ENCODE data around the gene NUDT7.
A peak's percentile ranks its signal among the peaks of the same experiment; 100 is the strongest.

NUDT7 gene

DNA sequence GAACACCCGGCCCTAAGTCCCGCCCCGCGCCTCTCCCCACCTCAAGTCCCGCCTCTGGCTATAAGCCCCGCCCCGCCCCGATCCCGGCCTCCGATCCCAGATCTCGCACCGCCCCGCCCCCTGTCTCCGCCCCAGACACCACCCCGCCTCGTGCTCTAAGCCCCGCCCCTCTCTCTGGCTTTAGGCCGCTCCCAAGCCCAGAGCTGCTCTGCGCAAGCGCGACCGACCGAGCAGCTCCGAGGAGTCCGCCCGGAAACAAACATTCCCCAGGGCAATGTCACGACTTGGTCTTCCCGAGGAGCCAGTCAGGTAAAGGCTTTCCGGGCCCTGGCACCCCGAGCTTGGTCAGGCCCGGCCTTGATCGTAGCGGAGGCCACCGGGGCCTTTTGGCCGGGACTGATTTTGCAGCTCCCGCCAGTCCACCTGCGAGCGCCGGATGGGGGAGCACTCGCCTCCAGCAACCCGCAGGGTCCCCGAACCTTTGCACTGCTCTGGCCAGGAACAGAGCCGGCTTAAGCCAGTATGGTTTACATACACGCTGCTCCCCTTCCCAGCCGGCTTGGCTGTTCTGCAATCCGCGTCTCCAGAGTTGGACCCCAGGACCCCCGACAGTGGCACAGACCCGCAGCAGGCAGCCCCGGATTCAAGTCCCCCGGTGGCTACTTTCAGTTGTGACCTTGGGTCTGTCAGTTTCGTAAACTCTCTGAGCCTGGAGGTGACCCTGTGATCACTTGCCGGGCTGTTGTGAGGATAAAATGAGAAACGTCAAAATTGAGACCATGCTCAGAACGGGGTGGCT lies at the start of gene NUDT7:
TSS of gene NUDT7 (plus strand) at position 206 of the 799 bp plus-strand sequence. CDS start at position 275, 69 bp downstream.
- peak; percentile 99 for DNase-seq

DNA sequence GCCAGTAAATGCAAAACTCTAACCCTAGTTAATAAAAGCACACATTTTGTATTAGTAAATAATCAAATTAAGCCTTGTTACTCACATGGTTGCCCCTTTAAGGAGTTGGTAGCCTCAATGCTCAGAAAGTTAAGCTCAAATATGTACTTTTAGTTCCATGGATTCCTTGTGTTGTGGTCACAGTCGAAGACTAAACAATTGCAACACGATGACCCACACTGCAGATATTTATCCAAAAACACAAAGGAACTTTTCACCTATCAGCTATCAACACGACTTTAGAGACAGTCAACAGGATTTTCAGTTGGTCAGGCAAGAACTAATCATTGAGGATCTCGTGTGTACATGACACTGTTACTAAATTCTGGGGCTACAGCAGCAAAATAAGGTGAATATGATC lies 47.4 kb upstream of the NUDT7 start:
- no peak for DNase-seq

GRCh38 chr16:77675464-77676324 lies 46.6 kb upstream of the NUDT7 start:
- peak; percentile 84 for DNase-seq

DNA sequence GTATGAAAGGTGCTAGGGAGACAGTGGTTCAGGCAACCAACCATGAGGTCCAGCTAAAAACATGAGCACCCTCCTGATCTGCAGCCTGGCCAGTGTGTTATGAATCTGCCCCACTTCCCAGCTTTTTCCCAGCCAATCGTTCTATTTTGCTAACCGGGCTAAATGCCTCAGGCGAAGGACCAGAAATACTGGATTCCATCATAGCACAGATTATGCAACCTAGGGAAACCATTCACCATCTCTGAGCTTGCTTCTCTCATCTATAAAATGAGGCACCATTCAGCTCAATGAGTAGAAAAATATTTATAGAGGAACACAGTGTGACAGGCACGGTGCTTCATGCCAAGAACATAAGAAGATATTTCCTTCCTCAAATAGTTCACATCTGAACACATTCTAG lies 45.2 kb upstream of the NUDT7 start:
- DNase-seq, result no peak

GRCh38 chr16:77679391-77679790 lies 42.9 kb upstream of the NUDT7 start:
- peak; percentile 7 for DNase-seq

- peak; percentile 72 for DNase-seq
These were observed 42.4 kb upstream of the NUDT7 start for GRCh38 chr16:77679901-77680300.

GRCh38 chr16:77680496-77680895 lies 41.8 kb upstream of the NUDT7 start:
- no peak for DNase-seq

DNA sequence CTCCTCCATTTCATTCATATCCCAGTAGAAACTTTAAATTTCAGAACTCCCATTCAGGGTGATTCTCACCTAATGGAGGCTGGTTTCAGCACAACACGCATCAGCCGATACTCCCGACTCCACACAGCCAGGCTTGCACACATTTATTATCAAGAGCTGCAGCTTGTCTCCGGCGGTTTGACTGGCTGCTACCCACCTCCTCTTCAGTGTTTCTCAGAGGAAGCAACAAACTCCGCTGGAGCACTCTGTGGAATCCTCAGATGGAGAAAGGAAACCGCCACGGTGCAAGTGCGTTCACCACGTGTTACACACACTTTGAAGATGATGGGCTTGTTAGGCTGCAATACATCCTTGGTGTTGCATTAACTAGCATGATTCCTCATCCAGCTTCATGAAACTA lies 39.7 kb upstream of the NUDT7 start:
- DNase-seq, result no peak

- DNase-seq, result no peak
These were observed 38.7 kb upstream of the NUDT7 start for GRCh38 chr16:77683397-77684180.

DNA sequence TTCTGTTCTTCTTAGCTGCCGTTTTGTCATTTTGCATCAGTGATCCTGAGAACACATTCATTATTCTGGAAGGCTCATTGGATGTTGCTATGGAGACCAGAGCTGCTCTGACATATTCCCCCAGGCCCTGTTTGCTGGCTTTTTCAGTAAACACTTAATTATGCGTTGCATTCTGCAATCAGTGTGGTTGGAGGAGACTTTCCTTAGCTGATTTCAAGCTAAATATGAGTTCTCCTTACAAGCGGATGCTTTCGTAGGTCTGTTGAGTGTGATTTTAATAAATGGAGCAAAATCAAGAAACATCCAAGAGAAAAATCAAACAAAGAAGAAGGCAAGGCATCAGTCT lies 38.2 kb upstream of the NUDT7 start:
- DNase-seq, result no peak

DNA sequence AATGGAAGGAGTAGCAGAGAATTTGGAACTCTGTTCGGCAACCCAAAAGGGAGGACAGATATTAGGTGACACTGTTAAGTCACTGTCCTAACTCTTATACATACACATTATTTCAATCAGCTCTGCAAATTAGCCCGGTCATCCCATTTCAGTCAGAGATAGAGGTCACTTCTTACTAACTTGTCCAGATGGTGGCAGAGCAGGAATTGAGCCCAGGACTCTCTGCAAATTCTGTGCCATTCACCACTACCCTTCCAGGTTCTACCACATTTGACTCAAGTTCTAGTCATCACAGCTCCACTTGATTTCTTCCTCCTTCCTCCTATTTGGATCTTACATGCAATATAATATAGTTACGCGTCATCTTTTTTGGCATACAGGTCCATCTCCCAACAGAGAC lies 35.9 kb upstream of the NUDT7 start:
- DNase-seq, result no peak

- DNase-seq, result no peak
These were observed 32.3 kb upstream of the NUDT7 start for GRCh38 chr16:77689971-77690370.

DNA sequence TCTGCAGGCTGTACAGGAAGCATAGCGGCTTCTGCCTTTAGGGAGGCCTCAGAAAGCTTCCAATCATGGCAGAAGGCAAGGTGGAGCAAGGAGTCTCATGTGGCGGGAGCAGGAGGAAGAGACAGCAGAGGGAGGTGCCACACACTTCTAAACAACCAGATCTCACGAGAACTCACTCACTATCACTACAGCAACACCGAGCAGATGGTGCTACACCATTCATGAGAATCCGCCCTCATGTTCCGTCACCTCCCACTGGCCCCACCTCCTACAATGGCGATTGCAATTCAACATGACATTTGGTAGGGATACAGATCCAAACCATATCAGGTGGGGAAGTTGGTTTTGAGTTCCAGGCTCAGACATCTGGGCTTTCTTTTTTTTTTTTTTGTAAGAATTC lies 31.9 kb upstream of the NUDT7 start:
- DNase-seq, result no peak

DNA sequence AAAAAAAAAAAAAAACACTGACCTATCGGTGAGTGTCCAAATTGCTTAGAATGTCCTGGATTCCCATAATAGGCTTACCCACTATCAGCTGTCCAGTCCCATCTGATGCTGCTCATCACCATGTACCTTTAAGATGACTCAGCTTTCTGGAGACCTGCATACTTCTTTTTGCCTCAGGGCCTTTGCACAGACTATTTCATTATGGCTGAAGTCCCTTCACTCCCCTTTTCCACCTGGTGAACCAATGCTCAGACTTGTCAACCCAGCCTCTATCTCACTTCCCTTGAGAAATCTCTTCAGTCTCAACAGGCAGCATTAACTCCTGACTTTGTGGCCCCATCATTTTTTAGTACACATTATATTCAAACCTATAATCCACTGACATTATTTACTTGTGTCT lies 29.7 kb upstream of the NUDT7 start:
- no peak for DNase-seq

DNA sequence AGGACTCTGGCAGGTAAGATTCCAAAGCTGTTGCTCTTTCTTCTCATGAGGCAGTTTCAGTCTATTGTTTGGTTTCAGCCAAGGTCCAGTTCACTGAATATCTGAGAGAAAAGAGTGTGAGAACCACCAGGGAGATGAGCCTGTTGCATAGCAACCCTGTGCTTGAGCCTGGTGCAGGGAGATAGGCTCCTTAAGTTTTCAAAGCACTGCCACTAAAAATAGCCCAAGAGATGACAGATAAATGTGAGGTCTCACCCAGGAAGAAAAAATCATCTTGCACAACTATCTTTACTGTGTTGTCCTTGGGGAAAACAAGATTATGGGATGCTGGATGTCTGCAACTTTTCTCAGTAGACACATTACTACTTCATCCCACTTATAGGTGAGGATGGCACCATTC lies 26.2 kb upstream of the NUDT7 start:
- DNase-seq, result no peak

- no peak for DNase-seq
These were observed 21.5 kb upstream of the NUDT7 start for GRCh38 chr16:77700846-77701245.

- no peak for DNase-seq
These were observed 17.0 kb upstream of the NUDT7 start for GRCh38 chr16:77705351-77705750.

GRCh38 chr16:77711179-77711578 lies 11.1 kb upstream of the NUDT7 start:
- no peak for DNase-seq

GRCh38 chr16:77711775-77712174 lies 10.5 kb upstream of the NUDT7 start:
- no peak for DNase-seq

- no peak for DNase-seq
These were observed 7.2 kb upstream of the NUDT7 start for GRCh38 chr16:77715145-77715544.

DNA sequence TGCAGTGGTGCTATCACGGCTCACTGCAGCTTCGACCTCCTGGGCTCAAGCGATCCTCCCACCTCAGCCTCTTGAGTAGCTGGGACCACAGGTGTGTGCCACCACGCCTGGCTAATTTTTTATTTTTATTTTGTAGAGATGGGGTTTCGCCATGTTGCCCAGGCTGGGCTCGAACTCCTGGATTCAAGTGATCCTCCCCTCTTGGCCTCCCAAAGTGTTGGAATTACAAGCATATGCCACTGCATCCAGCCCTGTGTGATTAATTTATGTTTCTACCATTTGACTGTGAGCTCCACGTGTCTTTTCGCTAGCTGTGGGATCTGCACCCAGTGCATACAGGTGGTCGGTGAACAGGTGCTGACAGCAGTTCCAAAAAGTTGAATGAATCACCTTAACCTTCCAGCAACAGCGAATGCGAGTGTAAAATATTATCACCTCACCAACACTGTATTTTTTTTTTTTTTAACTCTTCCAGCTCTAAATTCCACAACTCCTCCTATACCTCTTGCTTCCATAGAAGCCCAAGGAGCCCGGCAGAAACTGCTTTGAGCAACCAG lies 484 bp upstream of the NUDT7 start:
- DNase-seq, result no peak

- peak; percentile 39 for DNase-seq
These were observed 797 bp downstream of the NUDT7 start for GRCh38 chr16:77723108-77723514.

DNA sequence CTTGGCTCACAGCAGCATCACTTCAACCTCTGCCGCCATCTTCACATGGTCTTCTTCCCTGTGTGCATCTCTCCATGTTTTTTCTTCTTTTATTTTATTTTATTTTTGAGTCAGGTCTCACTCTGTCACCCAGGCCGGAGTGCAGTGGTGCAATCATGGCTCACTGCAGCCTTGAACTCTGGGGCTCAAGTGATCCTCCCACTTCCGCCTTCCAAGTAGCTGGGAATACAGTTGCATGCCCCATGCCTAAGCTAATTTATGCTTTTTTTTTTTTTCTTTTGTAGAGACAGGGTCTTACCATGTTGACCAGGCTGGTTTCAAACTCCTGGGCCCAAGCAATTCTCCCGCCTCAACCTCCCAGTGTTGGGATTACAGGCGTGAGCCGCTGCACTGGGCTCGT lies 1.9 kb downstream of the NUDT7 start:
- DNase-seq, result no peak
